Endothelial cell of umbilical vein (primary cell): ENCODE results near the gene PCDHGA12. TPM values are rescaled to one million over a fixed set of nuclear protein-coding genes. Genes with fewer than 3 reads are reported as not detected.

Experiments
- BruUV-seq: library from RNA; stranded (reverse); fragments of 400-500 nt; replicated peaks from 2 replicates; lab custom pipeline; 2021; lab: Mats Ljungman, UMichigan
- CTCF ChIA-PET: fragments of 300-600, 350-600 bp; sonication (Branson Sonifier 250); formaldehyde crosslinking; loops from one replicate; lab custom pipeline; 2021; ENCODE audit warnings: antibody characterized with exemption, inconsistent platforms; lab: Charles Lee
- POLR2A ChIA-PET: fragments of 300-600, 350-600 bp; sonication (Branson Sonifier 250); formaldehyde crosslinking; loops from one replicate; lab custom pipeline; 2021; ENCODE audit warnings: antibody characterized with exemption, inconsistent platforms; lab: Charles Lee
- DNase-seq: peaks from one replicate; pipeline ENCODE4 v3.0.0-alpha.2; 2011; ENCODE audit warnings: low read depth, low spot score
- FAIRE-seq: peaks from 2 replicates; lab custom pipeline; 2011; peaks lifted over from hg19 to GRCh38; lab: Jason Lieb, UNC
- H2AFZ ChIP-seq: 2 replicates; pipeline ENCODE4 v1.6.0; 2012; ENCODE audit warnings: low read depth, low read length, control low read depth, inconsistent platforms
- H3K27ac ChIP-seq: 2 replicates; pipeline ENCODE4 v1.5.1; 2011; ENCODE audit warnings: low read depth, mild to moderate bottlenecking, control low read depth, low read length, moderate library complexity; ENCODE audit not compliant: insufficient read depth
- H3K27me3 ChIP-seq, 2 experiments: 2 replicates each; pipeline versions ENCODE4 v1.6.0 to v1.6.1; 2011; ENCODE audit warnings: low read length in 2 of 2, mixed read lengths in 1 of 2; ENCODE audit not compliant: control insufficient read depth in 2 of 2, insufficient read depth in 2 of 2
- H3K36me3 ChIP-seq, 2 experiments: 2 replicates in 1 of 2; 3 replicates in 1 of 2; pipeline ENCODE4 v1.5.1; 2011; ENCODE audit warnings: low read length in 2 of 2, mild to moderate bottlenecking in 1 of 2, moderate library complexity in 1 of 2; ENCODE audit not compliant: control insufficient read depth in 2 of 2, insufficient read depth in 2 of 2; ENCODE audit errors: extremely low read depth in 1 of 2
- H3K4me1 ChIP-seq: 3 replicates; pipeline ENCODE4 v1.5.1; 2011; ENCODE audit warnings: mild to moderate bottlenecking, low read length; ENCODE audit not compliant: control insufficient read depth, insufficient read depth; ENCODE audit errors: extremely low read depth
- H3K4me2 ChIP-seq: 2 replicates; pipeline ENCODE4 v1.6.1; 2011; ENCODE audit warnings: low read length, control low read depth, mixed read lengths; ENCODE audit not compliant: insufficient read depth
- H3K4me3 ChIP-seq, 3 experiments: fragments of 200-600 bp in 1 of 3; sonication (generic), shearing (Covaris generic) in 1 of 3; replicated peaks in 1 of 3; 2 replicates each; pipeline ENCODE4 v1.5.1; 2011 to 2016; ENCODE audit warnings: control low read depth in 3 of 3, low read length in 3 of 3, mild to moderate bottlenecking in 2 of 3, inconsistent platforms in 1 of 3, low read depth in 1 of 3, moderate library complexity in 1 of 3; ENCODE audit not compliant: insufficient read depth in 1 of 3
- H3K79me2 ChIP-seq: 2 replicates; pipeline ENCODE4 v1.6.0; 2012; ENCODE audit warnings: low read length, inconsistent platforms; ENCODE audit not compliant: control insufficient read depth, insufficient read depth
- H3K9ac ChIP-seq: replicated peaks from 2 replicates; pipeline ENCODE3; 2011; ENCODE audit warnings: low read length, control low read depth; ENCODE audit not compliant: insufficient read depth; ENCODE audit errors: extremely low read depth
- H3K9me1 ChIP-seq: replicated peaks from 3 replicates; pipeline ENCODE4 v1.6.0; 2011; ENCODE audit warnings: mild to moderate bottlenecking, low read length; ENCODE audit not compliant: control insufficient read depth, insufficient read depth; ENCODE audit errors: extremely low read depth
- H3K9me3 ChIP-seq: replicated peaks from 2 replicates; pipeline ENCODE4 v1.5.1; 2012; ENCODE audit warnings: low read length, inconsistent platforms; ENCODE audit not compliant: control insufficient read depth, insufficient read depth
- H4K20me1 ChIP-seq: replicated peaks from 2 replicates; pipeline ENCODE3; 2011; ENCODE audit warnings: mild to moderate bottlenecking, low read length; ENCODE audit not compliant: control insufficient read depth, insufficient read depth; ENCODE audit errors: extremely low read depth
- CTCF ChIP-seq, 2 donors: IDR thresholded peaks; 1 replicate in 1 of 2; 2 replicates in 1 of 2; pipeline ENCODE4 v1.5.1; 2011; ENCODE audit warnings: low read length in 2 of 2, mild to moderate bottlenecking in 2 of 2, moderate library complexity in 2 of 2, control low read depth in 1 of 2, inconsistent platforms in 1 of 2, low read depth in 1 of 2; ENCODE audit not compliant: insufficient read depth in 1 of 2; ENCODE audit errors: extremely low read depth in 1 of 2
- EZH2 ChIP-seq: IDR thresholded peaks from 2 replicates; pipeline ENCODE4 v1.6.1; 2012; ENCODE audit warnings: borderline replicate concordance, low read depth, mild to moderate bottlenecking, moderate library complexity, low read length, inconsistent platforms; ENCODE audit not compliant: severe bottlenecking
- FOS ChIP-seq: IDR thresholded peaks from 2 replicates; pipeline ENCODE4 v1.6.1; 2011; ENCODE audit warnings: mild to moderate bottlenecking, low read length, moderate library complexity, borderline replicate concordance; ENCODE audit not compliant: insufficient read depth
- GATA2 ChIP-seq: IDR thresholded peaks from 2 replicates; pipeline ENCODE4 v1.7.0; 2011; ENCODE audit warnings: low read depth, mild to moderate bottlenecking, moderate library complexity, mixed read lengths, low read length; ENCODE audit not compliant: insufficient read length, insufficient read depth
- JUN ChIP-seq: IDR thresholded peaks from 2 replicates; pipeline ENCODE4 v1.6.1; 2011; ENCODE audit warnings: borderline replicate concordance, low read depth; ENCODE audit not compliant: insufficient read length, insufficient read depth
- MAX ChIP-seq: IDR thresholded peaks from 2 replicates; pipeline ENCODE4 v1.6.1; 2011; ENCODE audit not compliant: insufficient read depth, insufficient read length
- MYC ChIP-seq: IDR thresholded peaks from one replicate; pipeline ENCODE4 v1.6.1; 2011; ENCODE audit warnings: mild to moderate bottlenecking, low read depth, low read length
- POLR2A ChIP-seq: IDR thresholded peaks from 2 replicates; pipeline ENCODE4 v1.6.1; 2012; ENCODE audit warnings: low read depth, mild to moderate bottlenecking, control low read depth, low read length
- POLR2AphosphoS5 ChIP-seq: IDR thresholded peaks from 2 replicates; pipeline ENCODE4 v1.6.1; 2012; ENCODE audit warnings: low read depth, mild to moderate bottlenecking, control low read depth, low read length, moderate library complexity; ENCODE audit not compliant: insufficient read depth
- dilution Hi-C: fragments of 300-500 bp; cut with MboI; formaldehyde crosslinking; loops from one replicate; pipeline ENCODE4 v1.15.0; 2019; ENCODE audit warnings: low sequenced_read_pairs; ENCODE audit not compliant: extremely low pct_ligation_motif_present
- intact Hi-C: fragments of 100-400 bp; cut with micrococcal nuclease; formaldehyde crosslinking; loops from one replicate; pipeline ENCODE4 v1.10.0; 2022
- polyA plus RNA-seq, 4 experiments: library from polyadenylated mRNA; depleted of rRNA in 3 of 4; stranded (reverse) in 3 of 4; unstranded in 1 of 4; fragments of >200 nt; gene quantifications; 2 replicates each; pipeline versions ENCODE4 v1.2.1 to v1.2.3, GENCODE V29; 2011 to 2012; ENCODE audit warnings: missing spikeins in 1 of 4
- total RNA-seq: library from RNA; stranded (reverse); gene quantifications from 2 replicates; pipeline ENCODE4 v1.2.3, GENCODE V29; 2021

PCDHGA12 gene
- total and polyA plus RNA-seq, 2 donors (not counting 3 experiments of a cell fraction or from before 2014, with no cell fraction given), result 4.2 to 9.9 TPM

- BruUV-seq, result no TSS peak
- intact Hi-C loops, result no loop called here
- FAIRE-seq (no peak), DNase-seq (no peak)
- Histone ChIP-seq H3K4me2 (no peak overlapping the region), H3K36me3 (no peaks in the 10 kb centered on the region), H3K9me1 (no peaks in the 10 kb centered on the region), H3K9me3 (no peaks in the 10 kb centered on the region), H2AFZ (no peak overlapping the region), H3K9ac (no peak overlapping the region), H3K4me3 (no peak overlapping the region), H3K27me3 (peaks cover 55 to 82% of the 10 kb centered on the region in 2 experiments), H3K79me2 (no peaks in the 10 kb centered on the region), H4K20me1 (peaks cover 5% of the 10 kb centered on the region), H3K27ac (no peak overlapping the region), H3K4me1 (peaks cover 3% of the 10 kb centered on the region)
- dilution Hi-C loops, result no loop called here
- TF ChIP-seq MYC (no peak), EZH2 (peak; percentile 72)
- ChIA-PET POLR2A (no interaction called here), CTCF (interaction anchor here (0.6 kb wide), 1 partner anchor 21 kb away, joined by 3 read pairs; the partner anchor contains the start of gene PCDHGA12)
Observed at GRCh38 chr5:141409598-141410306, 20.6 kb upstream of the PCDHGA12 start.

- no TSS peak for BruUV-seq
- DNase-seq (no peak), FAIRE-seq (no peak)
- ChIA-PET CTCF (interaction anchor here (3.0 to 11.3 kb wide), 2 partner anchors 149 to 152 kb away, joined by 34 to 335 read pairs; no protein-coding TSS in a partner anchor), POLR2A (no interaction called here)
- TF ChIP-seq POLR2AphosphoS5 (no peak), MYC (no peak), EZH2 (no peak), JUN (no peak), POLR2A (no peak), MAX (no peak), FOS (no peak), CTCF (IDR thresholded peaks at IDR 0.05; ENCODE audit: extremely low read depth in 1 of 2, insufficient read depth in 1 of 2, low read depth in 1 of 2, low read length in 2 of 2) (no peak), GATA2 (no peak)
- Histone ChIP-seq H3K9me3 (no peaks in the 10 kb centered on the region), H3K9me1 (no peaks in the 10 kb centered on the region), H3K27ac (no peak overlapping the region), H3K79me2 (no peaks in the 10 kb centered on the region), H3K4me1 (peaks cover 3% of the 10 kb centered on the region), H3K4me3 (no peak overlapping the region), H4K20me1 (peaks cover 5% of the 10 kb centered on the region), H3K36me3 (no peaks in the 10 kb centered on the region), H2AFZ (no peak overlapping the region), H3K27me3 (peaks cover 52 to 89% of the 10 kb centered on the region in 2 experiments), H3K4me2 (no peak overlapping the region), H3K9ac (no peak overlapping the region)
- dilution Hi-C loops, result no loop called here
- intact Hi-C loops, result no loop called here
Observed at GRCh38 chr5:141411575-141411974, 18.7 kb upstream of the PCDHGA12 start.
